GM18951 (cell line): ENCODE measurements around the gene CCDC71.

ENCODE experiments used
- POLR2A ChIP-seq: IDR thresholded peaks from 4 replicates; pipeline ENCODE4 v1.6.1; 2011; ENCODE audit warnings: mild to moderate bottlenecking; ENCODE audit not compliant: insufficient read length, insufficient read depth; ENCODE audit errors: extremely low read depth
- in situ Hi-C: fragments of 300-500 bp; cut with MboI; formaldehyde crosslinking; loops from one replicate; pipeline ENCODE4 v1.12.0; 2022; ENCODE audit warnings: low sequenced_read_pairs, mixed read lengths, inconsistent platforms; ENCODE audit not compliant: unreplicated experiment

CCDC71 gene

DNA sequence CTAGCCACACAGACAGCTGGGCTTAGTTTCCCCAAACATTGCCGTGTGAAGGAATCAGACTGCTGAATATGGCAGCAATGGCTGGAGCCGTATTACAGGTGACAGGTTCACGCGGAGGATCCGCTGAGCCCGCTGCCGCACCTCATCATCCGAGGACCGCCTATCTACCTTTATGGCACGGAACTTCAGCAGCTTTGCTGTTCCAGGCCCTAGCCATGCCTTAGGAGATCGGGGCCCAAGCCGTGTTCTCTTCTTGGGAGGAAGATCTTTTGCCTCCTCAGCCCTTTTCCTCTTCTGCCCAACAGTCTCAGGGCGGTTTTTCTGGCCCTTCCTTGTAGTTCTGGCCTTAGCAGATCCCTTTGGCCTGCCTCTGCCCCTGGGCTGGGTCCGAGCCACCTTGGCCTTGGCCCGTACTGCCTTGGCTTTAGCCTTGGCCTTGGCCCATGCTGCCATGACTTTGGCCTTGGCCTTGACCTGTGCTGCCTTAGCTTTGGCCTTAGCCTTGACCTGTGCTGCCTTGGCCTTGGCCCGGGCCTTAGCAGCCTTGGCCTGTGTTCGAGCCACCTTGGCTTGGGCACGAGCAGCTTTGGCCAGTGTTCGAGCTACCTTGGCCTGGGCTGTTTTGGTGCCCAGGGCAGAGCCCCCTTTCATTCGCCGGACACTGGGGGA is 3.2 kb downstream of the CCDC71 start:
- in situ Hi-C loops: no loop called here

GRCh38 chr3:49161808-49162530 is 4.2 kb downstream of the CCDC71 start:
- in situ Hi-C loops: no loop called here

More for the DNA sequence above, 3.2 kb downstream of the CCDC71 start:
- no peak for TF ChIP-seq POLR2A

GRCh38 chr3:49161197-49161596 is 4.9 kb downstream of the CCDC71 start:
- TF ChIP-seq POLR2A: no peak
- in situ Hi-C loops: no loop called here

More at GRCh38 chr3:49161808-49162530, 4.2 kb downstream of the CCDC71 start:
- TF ChIP-seq POLR2A: no peak

DNA sequence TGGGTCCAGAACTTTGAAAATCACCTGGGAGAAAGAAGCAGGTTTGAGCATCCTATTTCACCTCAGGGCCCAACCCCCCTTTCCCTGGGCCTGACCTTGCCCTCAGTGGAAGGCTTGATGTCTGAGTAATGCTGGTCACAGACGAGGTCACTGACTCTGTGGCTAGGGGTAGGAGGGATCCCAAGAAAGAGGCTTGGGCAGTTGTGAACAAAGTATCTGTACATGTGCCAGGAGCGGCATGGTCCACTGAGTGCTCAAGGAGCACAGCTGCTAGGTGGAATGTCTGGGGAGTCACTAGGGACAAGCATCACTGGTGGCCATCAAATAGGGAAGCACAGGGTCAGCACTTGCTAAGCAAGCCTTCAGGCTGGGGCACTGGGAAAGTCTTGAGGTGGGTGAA is 7.3 kb downstream of the CCDC71 start:
- in situ Hi-C loops: no loop called here
- no peak for TF ChIP-seq POLR2A

GRCh38 chr3:49158103-49158709 is 7.9 kb downstream of the CCDC71 start:
- no peak for TF ChIP-seq POLR2A
- in situ Hi-C loops: no loop called here

DNA sequence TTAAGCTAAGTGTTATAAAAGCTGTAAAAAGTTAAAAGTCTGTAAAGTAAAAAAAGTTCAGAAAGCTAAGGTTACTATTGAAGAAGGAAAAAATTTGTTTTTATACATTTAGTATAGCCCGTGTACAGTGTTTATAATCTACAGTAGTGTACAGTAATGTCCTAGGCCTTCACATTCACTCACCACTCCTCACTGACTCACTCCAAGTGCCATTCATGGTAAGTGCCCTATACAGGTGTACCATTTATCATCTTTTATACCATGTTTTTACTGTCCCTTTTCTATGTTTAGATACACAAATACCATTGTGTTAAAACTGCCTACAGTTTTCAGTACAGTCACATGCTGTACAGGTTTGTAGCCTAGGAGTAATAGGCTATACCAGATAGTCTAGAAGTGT is 8.8 kb downstream of the CCDC71 start:
- no peak for TF ChIP-seq POLR2A
- in situ Hi-C loops: no loop called here

- in situ Hi-C loops: no loop called here
- no peak for TF ChIP-seq POLR2A
These were observed 12.7 kb downstream of the CCDC71 start for GRCh38 chr3:49153349-49153912.

- TF ChIP-seq POLR2A: no peak
- in situ Hi-C loops: no loop called here
These were observed 14.5 kb downstream of the CCDC71 start for GRCh38 chr3:49151610-49152009.

GRCh38 chr3:49148159-49148558 is 18.0 kb downstream of the CCDC71 start:
- in situ Hi-C loops: no loop called here
- TF ChIP-seq POLR2A: no peak

- in situ Hi-C loops: no loop called here
- no peak for TF ChIP-seq POLR2A
These were observed 26.1 kb downstream of the CCDC71 start for GRCh38 chr3:49140080-49140479.

GRCh38 chr3:49135499-49135898 is 30.6 kb downstream of the CCDC71 start:
- in situ Hi-C loops: no loop called here
- no peak for TF ChIP-seq POLR2A

DNA sequence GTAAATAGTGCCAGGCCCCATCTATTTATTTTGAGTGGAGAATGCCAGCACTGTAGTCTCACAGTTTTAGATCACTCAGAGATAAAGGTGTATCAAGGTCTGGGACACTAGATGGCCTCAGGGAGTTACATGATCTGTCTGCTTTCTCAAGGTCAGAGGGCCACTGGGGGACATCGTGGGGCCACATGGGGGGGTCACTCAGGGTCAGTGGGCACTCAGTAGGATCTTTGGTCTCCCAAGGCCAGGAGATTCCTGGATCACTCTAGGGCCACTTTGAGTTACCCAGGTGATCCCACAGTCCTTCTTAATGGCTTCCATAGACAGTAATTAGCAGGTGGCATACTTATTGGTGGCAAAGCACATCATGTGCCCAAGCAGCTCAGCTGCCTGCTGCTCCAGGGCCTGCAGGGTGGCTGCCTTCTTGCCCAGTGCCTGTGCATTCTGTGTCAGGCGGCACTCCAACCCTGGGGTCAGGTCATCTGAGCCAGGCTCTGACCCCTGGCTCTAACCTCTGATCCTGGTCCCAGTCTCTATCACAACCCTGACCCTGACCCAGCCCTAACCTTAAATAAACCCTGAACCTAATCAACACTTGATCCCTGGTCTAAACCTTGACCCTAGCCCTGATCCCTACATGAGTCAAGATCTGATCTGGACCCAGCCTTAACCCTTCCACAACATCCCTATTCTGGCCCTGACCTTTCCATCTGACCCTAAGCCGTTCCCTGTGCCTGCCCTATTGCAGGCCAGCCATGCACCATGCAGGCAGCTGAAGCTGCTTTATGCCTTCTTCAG is 31.5 kb downstream of the CCDC71 start:
- TF ChIP-seq POLR2A: no peak
- in situ Hi-C loops: no loop called here

DNA sequence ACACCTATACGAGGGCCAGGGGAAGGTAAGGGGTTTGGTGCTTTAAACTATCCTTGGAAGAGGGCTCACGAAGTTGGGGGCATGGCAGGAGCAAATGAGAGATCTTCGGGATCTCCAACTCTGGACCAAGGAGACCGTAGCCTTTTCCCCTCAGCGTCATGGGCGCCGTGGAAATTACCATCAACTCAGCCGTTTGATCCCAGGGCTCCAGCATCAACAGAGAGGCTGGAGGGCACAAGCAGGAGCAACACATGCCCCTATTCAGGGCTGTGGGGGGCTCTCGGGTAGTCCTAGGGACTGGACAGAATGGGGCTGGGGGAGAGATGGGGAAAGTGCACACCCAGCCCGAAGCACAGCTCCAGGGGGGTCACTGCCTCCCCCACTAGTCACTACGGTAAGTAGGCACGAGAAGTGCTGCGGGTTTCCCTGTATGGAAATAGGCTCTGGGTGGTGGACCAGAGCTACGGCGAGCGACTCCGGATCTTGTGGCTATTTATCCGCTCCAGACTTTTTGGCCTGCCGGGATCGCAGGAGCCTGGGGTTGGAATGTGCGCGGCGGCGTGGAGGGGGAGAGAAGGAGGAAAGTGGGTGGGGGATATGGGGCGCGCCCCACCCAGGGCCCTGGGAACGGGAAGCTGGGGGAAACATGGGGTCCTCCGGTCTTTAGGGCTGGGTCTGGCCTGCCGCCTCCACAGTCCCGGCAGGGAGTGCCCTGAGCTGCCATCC is 32.7 kb downstream of the CCDC71 start:
- no peak for TF ChIP-seq POLR2A
- in situ Hi-C loops: no loop called here
